CD1c-positive myeloid dendritic cell (primary cell): ENCODE measurements around the gene DHRS2.
"Not testable (repeated sequence)": the region's sequence is repeated elsewhere in the genome, so short reads cannot be mapped to it uniquely, and the experiment has no call there.

Experiments used
- DNase-seq: peaks from one replicate; pipeline ENCODE4 v3.0.0-alpha.2; 2016; ENCODE audit errors: extremely low spot score

Gene DHRS2

DNA sequence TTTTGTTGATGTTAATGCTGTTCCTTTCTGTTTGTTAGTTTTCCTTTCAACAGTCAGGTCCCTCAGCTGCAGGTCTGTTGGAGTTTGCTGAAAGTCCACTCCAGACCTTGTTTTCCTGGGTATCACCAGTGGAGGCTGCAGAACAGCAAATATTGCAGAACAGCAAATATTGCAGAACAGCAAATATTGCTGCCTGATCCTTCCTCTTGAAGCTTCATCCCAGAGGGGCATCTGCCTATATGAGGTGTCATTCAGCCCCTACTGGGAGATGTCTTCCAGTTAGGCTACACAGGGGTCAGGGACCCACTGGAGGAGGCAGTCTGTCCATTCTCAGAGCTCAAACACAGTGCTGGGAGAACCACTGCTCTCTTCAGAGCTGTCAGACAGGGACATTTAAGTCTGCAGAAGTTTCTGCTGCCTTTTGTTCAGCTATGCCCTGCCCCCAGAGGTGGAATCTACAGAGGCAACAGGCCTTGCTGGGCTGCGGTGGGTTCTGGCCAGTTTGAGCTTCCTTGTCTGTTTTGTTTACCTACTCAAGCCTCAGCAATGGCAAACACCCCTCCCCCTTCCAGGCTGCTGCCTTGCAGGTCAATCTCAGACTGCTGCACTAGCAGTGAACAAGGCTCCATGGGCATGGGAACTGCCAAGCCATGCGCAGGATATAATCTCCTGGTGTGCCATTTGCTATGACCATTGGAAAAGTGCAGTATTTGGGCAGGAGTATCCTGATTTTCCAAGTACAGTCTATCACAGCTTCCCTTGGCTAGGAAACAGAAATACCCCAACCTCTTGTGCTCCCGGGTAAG, 53.7 kb downstream of the DHRS2 start:
- not testable (repeated sequence) for DNase-seq

GRCh38 chr14:23692416-23692815, 56.3 kb downstream of the DHRS2 start:
- no peak for DNase-seq

GRCh38 chr14:23693252-23693775, 57.1 kb downstream of the DHRS2 start:
- no peak for DNase-seq

DNA sequence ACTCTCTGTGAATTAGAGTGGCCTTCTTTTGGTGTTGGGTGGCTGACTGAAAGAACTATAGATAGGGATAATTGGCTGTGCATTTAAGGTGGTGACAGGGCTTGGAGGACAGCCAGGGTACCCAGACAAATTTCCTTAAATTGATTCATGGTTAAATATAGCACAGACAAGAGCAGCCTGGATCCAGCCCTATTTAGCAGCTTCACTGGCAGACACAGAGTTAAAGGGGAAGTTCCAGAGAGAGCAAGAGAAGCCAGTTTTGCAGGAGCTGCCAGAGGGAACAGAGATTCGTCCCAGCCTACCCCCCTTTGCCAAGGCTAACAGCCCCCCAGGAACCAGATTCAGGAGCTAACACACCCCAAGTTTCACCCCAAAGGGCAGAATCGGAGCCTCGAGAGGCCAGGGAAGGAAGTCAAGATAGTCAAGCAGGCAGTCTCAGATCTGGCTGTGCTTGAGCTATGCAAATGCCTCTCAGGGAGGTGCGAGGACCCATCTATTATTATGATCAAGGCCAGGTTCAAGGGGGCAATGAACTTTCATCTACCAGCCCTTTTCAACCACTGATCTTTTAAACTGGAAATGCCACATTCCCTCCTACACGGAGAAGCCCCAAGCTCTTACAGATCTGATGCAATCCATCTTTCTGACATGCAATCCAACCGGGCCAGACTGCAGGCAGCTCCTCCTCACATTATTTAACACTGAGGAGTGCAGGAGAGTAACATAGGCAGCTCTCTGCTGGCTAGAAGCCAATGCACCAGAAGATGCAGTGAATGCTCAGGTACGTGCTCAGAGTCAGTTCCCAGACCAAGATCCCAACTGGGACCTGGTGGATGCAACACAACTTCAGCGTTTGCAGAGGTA, 58.2 kb downstream of the DHRS2 start:
- no peak for DNase-seq
